Umbilical cord (tissue), 2 donors: Measurements from ENCODE around the gene CPVL. TPM values are rescaled to one million over a fixed set of nuclear protein-coding genes. Genes with fewer than 3 reads are reported as not detected.

Experiments used
- DNase-seq: peaks from one replicate; pipeline ENCODE4 v3.0.0-alpha.2; 2015; ENCODE audit warnings: low spot score
- total RNA-seq: library from RNA; depleted of rRNA; stranded (reverse); fragments of >200 nt; gene quantifications from one replicate; pipeline ENCODE4 v1.2.3, GENCODE V29; 2014; ENCODE audit warnings: low replicate concordance; ENCODE audit not compliant: insufficient read depth

The CPVL gene
- total RNA-seq, 1 donor from 2014 or later: 13.2 TPM

- DNase-seq: no peak
Observed at GRCh38 chr7:29156907-29157452, 10.6 kb upstream of the CPVL start.

- DNase-seq: no peak
Observed at GRCh38 chr7:29154076-29154475, 7.7 kb upstream of the CPVL start.

- DNase-seq: no peak
Observed at GRCh38 chr7:29150856-29151255, 4.5 kb upstream of the CPVL start.

GRCh38 chr7:29149036-29149435, 2.7 kb upstream of the CPVL start:
- no peak for DNase-seq

GRCh38 chr7:29147821-29148220, 1.5 kb upstream of the CPVL start:
- DNase-seq: no peak

- DNase-seq: no peak
Observed at GRCh38 chr7:29146888-29147609, 712 bp upstream of the CPVL start.

GRCh38 chr7:29145553-29146056, 732 bp downstream of the CPVL start:
- DNase-seq: no peak

- DNase-seq: no peak
Observed at GRCh38 chr7:29143751-29144150, 2.6 kb downstream of the CPVL start.

GRCh38 chr7:29142021-29142727, 4.2 kb downstream of the CPVL start:
- DNase-seq: no peak

- peak; percentile 14 for DNase-seq
Observed at GRCh38 chr7:29140873-29141468, 5.4 kb downstream of the CPVL start.

GRCh38 chr7:29139796-29140195, 6.5 kb downstream of the CPVL start:
- DNase-seq: no peak

GRCh38 chr7:29139191-29139590, 7.1 kb downstream of the CPVL start:
- DNase-seq: peak; percentile 68

- DNase-seq: no peak
Observed at GRCh38 chr7:29138588-29138987, 7.7 kb downstream of the CPVL start.

- DNase-seq: no peak
Observed at GRCh38 chr7:29135846-29136245, 10.5 kb downstream of the CPVL start.

GRCh38 chr7:29132980-29133379, 13.4 kb downstream of the CPVL start:
- no peak for DNase-seq

GRCh38 chr7:29131678-29132077, 14.7 kb downstream of the CPVL start:
- DNase-seq: no peak

- DNase-seq: no peak
Observed at GRCh38 chr7:29130096-29130495, 16.2 kb downstream of the CPVL start.

GRCh38 chr7:29127527-29127926, 18.8 kb downstream of the CPVL start:
- DNase-seq: no peak

- no peak for DNase-seq
Observed at GRCh38 chr7:29126804-29127203, 19.5 kb downstream of the CPVL start.

- DNase-seq: no peak
Observed at GRCh38 chr7:29123626-29124190, 22.6 kb downstream of the CPVL start.

- no peak for DNase-seq
Observed at GRCh38 chr7:29122759-29123158, 23.6 kb downstream of the CPVL start.

GRCh38 chr7:29122081-29122480, 24.3 kb downstream of the CPVL start:
- DNase-seq: no peak
